A673 (cell line): ENCODE measurements around the gene RAB17. TPM values are rescaled to one million over a fixed set of nuclear protein-coding genes. Genes with fewer than 3 reads are reported as not detected.

Experiments used
- BruUV-seq: library from RNA; stranded (reverse); fragments of 400-500 nt; replicated peaks from 2 replicates; lab custom pipeline; 2021; lab: Mats Ljungman, UMichigan
- CTCF ChIA-PET: fragments of 300-600 bp; sonication (Branson Sonifier 250); formaldehyde crosslinking; loops from one replicate; lab custom pipeline; 2022; ENCODE audit warnings: antibody characterized with exemption; lab: Charles Lee
- POLR2A ChIA-PET: fragments of 300-600 bp; sonication (Branson Sonifier 250); formaldehyde crosslinking; loops from one replicate; lab custom pipeline; 2022; ENCODE audit warnings: antibody characterized with exemption; ENCODE audit not compliant: low non-redundant PET; lab: Charles Lee
- DNase-seq: peaks from one replicate; pipeline ENCODE4 v3.0.0-alpha.2; 2015; ENCODE audit warnings: low spot score
- H3K27ac ChIP-seq: fragments of 200-600 bp; sonication (generic); 2 replicates; pipeline ENCODE4 v1.5.1; 2016; ENCODE audit warnings: mixed run types, low read depth, mild to moderate bottlenecking, mixed read lengths, antibody characterized with exemption, low read length; ENCODE audit not compliant: poor library complexity, severe bottlenecking
- H3K27me3 ChIP-seq: fragments of 200-600 bp; sonication (generic); replicated peaks from 2 replicates; pipeline ENCODE4 v1.6.1; 2017; ENCODE audit warnings: mixed run types, low read depth, mild to moderate bottlenecking, mixed read lengths, antibody characterized with exemption, low read length; ENCODE audit not compliant: insufficient read depth, poor library complexity
- H3K36me3 ChIP-seq: fragments of 200-600 bp; sonication (generic); 2 replicates; pipeline ENCODE4 v1.6.1; 2016; ENCODE audit warnings: mixed run types, mild to moderate bottlenecking, mixed read lengths, antibody characterized with exemption, low read length; ENCODE audit not compliant: insufficient read depth, poor library complexity, severe bottlenecking
- H3K4me1 ChIP-seq: fragments of 200-600 bp; sonication (generic); 2 replicates; pipeline ENCODE4 v1.6.1; 2017; ENCODE audit warnings: mixed run types, mild to moderate bottlenecking, mixed read lengths, antibody characterized with exemption, low read length; ENCODE audit not compliant: insufficient read depth, poor library complexity, severe bottlenecking
- H3K4me3 ChIP-seq: fragments of 200-600 bp; sonication (generic); 2 replicates; pipeline ENCODE4 v1.5.1; 2016; ENCODE audit warnings: low read depth, mixed run types, mild to moderate bottlenecking, mixed read lengths, low read length; ENCODE audit not compliant: poor library complexity, severe bottlenecking
- H3K9me3 ChIP-seq: fragments of 200-600 bp; sonication (generic); 2 replicates; pipeline ENCODE4 v1.6.1; 2016; ENCODE audit warnings: mixed run types, low read depth, mild to moderate bottlenecking, mixed read lengths, antibody characterized with exemption, low read length; ENCODE audit not compliant: poor library complexity, severe bottlenecking
- CTCF ChIP-seq: fragments of 300-800, 200-600 bp; sonication (generic); conservative IDR thresholded peaks from 2 replicates; pipeline ENCODE4 v1.5.1; 2017; ENCODE audit warnings: low read depth, mild to moderate bottlenecking, antibody characterized with exemption, low read length, moderate library complexity, mixed read lengths
- EZH2 ChIP-seq: fragments of 200-600 bp; sonication (generic); IDR thresholded peaks from 2 replicates; pipeline ENCODE4 v1.6.1; 2017; ENCODE audit warnings: borderline replicate concordance, low read depth, mild to moderate bottlenecking, mixed read lengths, antibody characterized with exemption, low read length; ENCODE audit not compliant: poor library complexity, severe bottlenecking
- intact Hi-C: fragments of 100-400 bp; cut with micrococcal nuclease; formaldehyde crosslinking; loops from one replicate; pipeline ENCODE4 v1.10.0; 2022; ENCODE audit not compliant: unreplicated experiment
- total RNA-seq: library from RNA; stranded (reverse); gene quantifications from 2 replicates; pipeline ENCODE4 v1.2.3, GENCODE V29; 2021

The RAB17 gene
- total RNA-seq, 1 experiment from 2014 or later: 0.62 TPM

GRCh38 chr2:237577956-237578870, 12.3 kb downstream of the RAB17 start:
- TF ChIP-seq EZH2 (no peak), CTCF (no peak)
- ChIA-PET CTCF (no interaction called here), POLR2A (no interaction called here)
- H3K36me3 ChIP-seq: no peaks in the 10 kb centered on the region
- no peak overlapping the region for H3K27ac ChIP-seq
- H3K4me1 ChIP-seq: no peaks in the 10 kb centered on the region
- BruUV-seq: no TSS peak
- no peaks in the 10 kb centered on the region for H3K27me3 ChIP-seq
- intact Hi-C loops: no loop called here
- H3K9me3 ChIP-seq: no peaks in the 10 kb centered on the region
- no peak overlapping the region for H3K4me3 ChIP-seq
- no peak for DNase-seq

- no peaks in the 10 kb centered on the region for H3K27me3 ChIP-seq
- H3K9me3 ChIP-seq: no peaks in the 10 kb centered on the region
- intact Hi-C loops: no loop called here
- DNase-seq: no peak
- H3K36me3 ChIP-seq: no peaks in the 10 kb centered on the region
- ChIA-PET POLR2A (no interaction called here), CTCF (no interaction called here)
- no peak overlapping the region for H3K27ac ChIP-seq
- BruUV-seq: no TSS peak
- H3K4me3 ChIP-seq: no peak overlapping the region
- no peaks in the 10 kb centered on the region for H3K4me1 ChIP-seq
- TF ChIP-seq EZH2 (no peak), CTCF (no peak)
Measured at GRCh38 chr2:237577458-237577857, 13.1 kb downstream of the RAB17 start.

- CTCF ChIA-PET: no interaction called here
- no peak overlapping the region for H3K27ac ChIP-seq
- no peaks in the 10 kb centered on the region for H3K27me3 ChIP-seq
- DNase-seq: no peak
- BruUV-seq: no TSS peak
- TF ChIP-seq CTCF: no peak
- TF ChIP-seq EZH2: no peak
- no peak overlapping the region for H3K4me3 ChIP-seq
- no peaks in the 10 kb centered on the region for H3K4me1 ChIP-seq
- intact Hi-C loops: no loop called here
- POLR2A ChIA-PET: interaction anchor here (0.6 kb wide), 1 partner anchor 64 kb away, joined by 6 read pairs; no protein-coding TSS in a partner anchor
- no peaks in the 10 kb centered on the region for H3K36me3 ChIP-seq
- no peaks in the 10 kb centered on the region for H3K9me3 ChIP-seq
Measured at GRCh38 chr2:237576974-237577373, 13.6 kb downstream of the RAB17 start.
